T-helper 1 cell (primary cell): ENCODE data around the gene UEVLD.

Source experiments
- DNase-seq, 5 donors: peaks; one replicate each; pipeline ENCODE4 v3.0.0-alpha.2; 2012 to 2020

The UEVLD gene

DNA sequence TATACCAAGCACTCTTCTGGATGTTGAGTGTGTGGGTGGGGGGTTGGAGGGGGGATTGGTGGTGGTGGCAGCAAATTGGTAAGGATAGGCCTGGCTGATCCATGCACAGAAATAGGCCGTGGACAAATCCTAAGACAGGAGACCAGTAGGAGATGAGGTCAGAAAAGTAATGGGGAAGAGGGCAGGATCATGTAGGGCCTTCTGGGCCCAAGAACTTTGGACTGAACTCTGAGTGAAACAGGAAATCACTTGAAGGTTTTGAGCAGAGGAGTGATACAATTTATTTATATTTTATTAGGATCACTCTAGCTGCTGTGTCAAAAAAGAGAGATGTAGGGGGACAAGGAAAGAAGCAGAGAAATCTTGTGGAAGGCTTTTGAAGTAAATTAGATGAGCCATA lies 90.5 kb downstream of the UEVLD start:
- DNase-seq: no peak

DNA sequence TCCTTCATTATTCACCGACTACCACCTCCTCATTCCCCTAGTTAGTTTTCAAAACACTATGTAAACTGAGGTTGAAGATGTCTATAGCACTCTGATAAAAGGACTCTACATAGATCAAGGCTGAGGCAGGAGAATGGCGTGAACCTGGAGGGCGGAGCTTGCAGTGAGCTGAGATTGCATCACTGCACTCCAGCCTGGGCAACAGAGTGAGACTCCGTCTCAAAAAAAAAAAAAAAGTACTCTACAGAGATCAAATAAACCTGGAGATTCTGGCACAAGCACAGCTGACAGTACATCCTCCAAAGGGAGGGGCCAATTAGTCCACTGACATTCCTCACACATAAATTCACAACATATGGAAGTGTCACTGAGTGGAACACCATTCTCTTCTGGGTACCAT lies 92.8 kb downstream of the UEVLD start:
- DNase-seq: no peak

DNA sequence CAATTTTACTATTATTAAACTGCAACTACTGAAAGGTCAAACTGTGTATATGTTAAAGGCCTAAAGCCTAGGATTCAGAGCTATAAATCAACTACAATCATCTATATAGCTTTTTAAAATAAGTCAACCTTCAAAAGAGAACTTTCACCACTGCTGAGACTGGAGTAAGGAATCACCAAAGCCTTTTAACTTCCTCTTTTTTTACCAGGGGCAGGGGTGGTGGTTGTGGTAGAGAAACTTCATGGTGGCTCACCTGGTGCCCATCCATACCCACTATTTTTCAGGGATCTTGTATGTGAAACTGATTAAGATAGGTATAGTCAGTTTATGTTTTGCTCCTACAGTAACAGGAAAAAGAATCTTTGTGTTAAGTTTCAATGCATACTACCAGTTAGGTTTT lies 93.3 kb downstream of the UEVLD start:
- DNase-seq: no peak

DNA sequence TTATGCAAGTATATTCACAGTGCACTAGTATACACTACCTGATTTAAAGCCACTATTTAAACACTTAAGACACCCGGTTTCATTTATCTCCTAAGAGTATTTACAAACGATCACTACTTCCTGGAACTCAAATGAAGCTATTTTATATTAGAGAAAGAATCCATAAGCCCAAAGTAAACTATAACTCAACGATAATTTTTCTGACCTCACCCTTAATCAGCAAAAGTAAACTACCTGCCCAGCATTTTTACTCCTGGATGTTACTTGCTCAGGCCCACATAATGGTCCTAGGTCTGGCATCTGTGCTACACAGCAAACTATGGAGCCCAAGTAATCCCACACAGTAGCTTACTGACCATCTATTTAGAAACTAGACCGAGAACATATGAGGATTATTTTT lies 95.2 kb downstream of the UEVLD start:
- no peak for DNase-seq

DNA sequence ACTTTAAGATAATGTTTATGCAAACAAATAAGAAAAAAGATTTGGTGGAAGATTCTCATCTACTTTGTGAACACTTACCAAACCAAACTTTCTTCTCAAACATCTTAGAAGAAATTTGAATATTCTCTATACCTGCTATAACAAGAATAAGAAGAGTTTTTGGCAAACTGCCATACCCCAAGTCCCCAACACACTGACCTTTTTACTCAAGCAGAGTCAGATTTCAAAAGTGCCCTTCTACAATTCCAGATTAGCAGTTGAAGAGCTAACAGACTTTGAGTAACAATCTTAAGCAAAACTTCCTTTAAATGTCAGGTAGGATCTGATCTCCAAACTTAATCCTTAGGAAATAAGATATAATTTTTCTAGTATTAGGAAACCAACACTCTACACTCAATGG lies 95.6 kb downstream of the UEVLD start:
- no peak for DNase-seq

DNA sequence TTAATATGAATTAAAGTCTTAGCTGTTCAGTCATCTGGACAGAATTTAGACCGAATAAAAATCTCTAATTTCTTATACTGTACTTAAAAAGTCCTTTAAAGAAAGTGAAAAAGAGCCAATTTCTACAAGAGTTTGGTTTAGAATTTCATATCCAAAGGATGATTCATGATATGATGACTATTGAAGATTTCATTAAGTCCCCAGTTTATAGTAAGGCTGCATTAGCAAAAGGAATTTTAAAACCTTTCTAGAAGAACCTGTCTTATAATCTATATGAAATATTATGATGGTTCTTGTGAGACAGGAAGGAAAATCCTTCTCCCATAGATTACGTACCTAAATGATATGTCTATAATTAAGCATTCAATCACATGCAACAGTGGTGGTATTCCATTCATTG lies 96.6 kb downstream of the UEVLD start:
- DNase-seq: no peak

DNA sequence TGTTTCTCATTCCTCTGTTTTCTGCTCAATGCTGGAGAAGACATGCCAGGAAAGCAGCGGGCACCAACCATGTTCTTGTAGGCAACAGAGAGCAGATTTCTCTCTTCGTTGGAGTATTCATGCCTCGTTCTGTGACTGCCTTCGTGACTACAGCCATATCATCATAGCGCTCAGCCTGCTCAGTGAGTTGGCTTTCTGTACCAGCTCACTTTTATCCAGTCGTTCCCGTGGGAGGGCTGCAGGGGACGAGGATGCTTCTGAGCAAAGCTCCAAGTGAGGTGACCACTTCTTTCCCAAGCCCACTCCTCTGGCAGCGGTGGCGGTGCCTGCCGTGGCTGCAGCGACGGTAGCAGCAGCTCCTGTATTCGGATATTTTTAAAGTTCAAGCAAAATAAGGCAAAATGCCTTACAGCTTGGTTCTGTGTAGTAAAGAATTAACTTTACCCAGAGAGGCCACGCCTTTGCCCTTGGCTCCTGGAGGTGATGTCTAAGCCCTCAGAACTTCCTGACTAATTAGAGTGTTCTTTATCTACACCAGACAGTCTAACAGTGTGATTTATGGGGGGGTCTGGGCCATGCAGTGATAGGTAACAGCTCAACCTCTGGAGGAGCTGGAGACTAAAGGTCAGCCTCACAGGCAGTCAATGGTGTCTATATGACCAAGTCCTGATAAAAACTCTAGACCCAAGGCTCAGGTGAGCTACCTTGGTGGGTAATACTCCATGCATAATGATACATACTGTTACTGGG lies 97.6 kb downstream of the UEVLD start:
- no peak for DNase-seq

DNA sequence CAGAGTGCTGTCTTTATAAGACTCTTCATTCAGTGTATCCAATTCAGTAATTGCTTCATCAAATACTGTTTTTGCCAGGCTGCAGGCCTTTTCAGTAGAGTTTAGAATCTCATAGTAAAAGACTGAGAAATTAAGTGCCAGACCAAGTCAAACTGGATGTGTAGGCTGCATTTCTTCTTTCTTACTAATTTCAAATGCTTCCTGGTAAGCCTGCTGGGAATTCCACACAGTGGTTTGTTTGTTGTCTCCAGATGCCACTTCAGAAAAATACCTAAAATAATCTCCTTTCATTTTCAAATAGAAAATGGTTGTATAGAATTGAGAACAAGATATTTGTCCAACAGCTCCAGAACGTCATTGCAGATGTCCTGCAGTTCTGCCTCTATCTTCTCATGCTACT lies 98.2 kb downstream of the UEVLD start:
- DNase-seq: no peak

DNA sequence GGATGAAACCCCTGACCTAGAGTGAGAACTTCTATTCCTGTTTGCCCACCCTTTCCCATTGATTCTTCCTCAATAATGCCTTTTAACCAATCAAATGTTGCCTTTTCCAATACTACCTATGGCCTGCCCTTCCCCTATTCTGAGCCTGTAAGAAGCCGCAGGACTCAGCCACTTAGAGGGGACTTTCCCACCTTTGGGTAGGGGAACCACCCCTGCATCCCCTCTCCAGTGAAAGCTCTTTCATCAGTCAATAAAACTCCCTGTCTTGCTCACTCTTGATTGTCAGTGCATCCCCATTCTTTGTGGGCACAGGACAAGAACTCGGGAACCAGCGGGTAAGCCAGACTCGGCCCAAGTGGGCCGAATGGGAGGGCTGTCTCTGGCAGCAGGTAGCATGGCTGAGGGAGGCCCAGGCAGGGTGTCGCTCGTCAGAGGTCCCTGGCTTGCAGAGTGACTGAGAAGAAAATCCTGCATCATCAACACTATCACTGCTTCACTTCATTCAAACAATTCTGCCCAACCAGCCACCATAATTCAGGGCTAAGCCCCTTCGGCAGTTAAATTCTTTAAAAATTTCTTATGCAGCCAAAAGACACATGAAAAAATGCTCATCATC lies 102.5 kb downstream of the UEVLD start:
- no peak for DNase-seq
